Suprapubic skin (tissue), 4 donors: Measurements from ENCODE around the gene MYO7A. TPM values are rescaled to one million over a fixed set of nuclear protein-coding genes. Genes with fewer than 3 reads are reported as not detected.
A peak's percentile ranks its signal among the peaks of the same experiment; 100 is the strongest.

Experiments used
- DNase-seq, 2 donors: peaks; one replicate each; pipeline ENCODE4 v3.0.0-alpha.2; 2019; ENCODE audit warnings: low spot score in 2 of 2
- H3K27ac ChIP-seq: fragments of 200-600 bp; sonication (generic); one replicate; pipeline ENCODE4 v1.5.1; 2019
- H3K27me3 ChIP-seq: fragments of 200-600 bp; sonication (generic); one replicate; pipeline ENCODE4 v1.5.1; 2019
- H3K36me3 ChIP-seq: fragments of 200-600 bp; sonication (generic); one replicate; pipeline ENCODE4 v1.5.1; 2019
- H3K4me1 ChIP-seq: fragments of 200-600 bp; sonication (generic); one replicate; pipeline ENCODE4 v1.5.1; 2019
- H3K4me3 ChIP-seq: fragments of 200-600 bp; sonication (generic); one replicate; pipeline ENCODE4 v1.5.1; 2019; ENCODE audit warnings: mild to moderate bottlenecking
- H3K9me3 ChIP-seq: fragments of 200-600 bp; sonication (generic); one replicate; pipeline ENCODE4 v1.5.1; 2019
- CTCF ChIP-seq, 2 donors: fragments of 200-600 bp in 1 of 2; fragments of 450-650 bp in 1 of 2; sonication (generic) in 1 of 2; IDR thresholded peaks; one replicate each; pipeline ENCODE4 v1.5.1; 2016 to 2019; ENCODE audit warnings: antibody characterized with exemption in 2 of 2, mild to moderate bottlenecking in 1 of 2, moderate library complexity in 1 of 2
- EP300 ChIP-seq: sonication (generic); formaldehyde crosslinking; IDR thresholded peaks from one replicate; pipeline ENCODE4 v1.6.1; 2017; ENCODE audit warnings: antibody characterized with exemption
- POLR2A ChIP-seq, 2 donors: fragments of 450-650 bp; IDR thresholded peaks; one replicate each; pipeline ENCODE4 v1.6.1; 2017; ENCODE audit warnings: antibody characterized with exemption in 2 of 2, mild to moderate bottlenecking in 2 of 2, moderate library complexity in 2 of 2
- POLR2AphosphoS5 ChIP-seq, 3 donors: sonication (generic); formaldehyde crosslinking; IDR thresholded peaks; one replicate each; pipeline ENCODE4 v1.6.1; 2017; ENCODE audit warnings: antibody characterized with exemption in 3 of 3
- WGBS: methylation state at CpG from one replicate; pipeline ENCODE4 v1.1.5; 2018; 5-methylcytosine and 5-hydroxymethylcytosine counted together
- total RNA-seq, 4 donors: library from RNA; depleted of rRNA; stranded (reverse); fragments of >200 nt; gene quantifications; one replicate each; pipeline ENCODE4 v1.1.0, GENCODE V29; 2016

The MYO7A gene
- total RNA-seq, result 1 to 10 TPM in 3 of 4 donors, under 1 TPM in 1; 0.34 to 2.4 (median 2.0) TPM

- no peaks in the 10 kb centered on the region for H3K36me3 ChIP-seq
- peak within 1 kb of the TSS; percentile 42 for H3K4me3 ChIP-seq
- 67% methylated on average over 10 of the region's 20 CpGs for WGBS
- no peak within 1 kb of the TSS for H3K27ac ChIP-seq
- no peak for TF ChIP-seq EP300
- TF ChIP-seq POLR2A (IDR thresholded peaks at IDR 0.05), result no peak
- no peak for TF ChIP-seq POLR2AphosphoS5 (IDR thresholded peaks at IDR 0.05)
- TF ChIP-seq CTCF (IDR thresholded peaks at IDR 0.05), result no peak
- H3K4me1 ChIP-seq, result peaks cover 19% of the 10 kb centered on the region
- H3K27me3 ChIP-seq, result no peaks in the 10 kb centered on the region
- no peaks in the 10 kb centered on the region for H3K9me3 ChIP-seq
- no peak for DNase-seq
Measured at GRCh38 chr11:77127920-77128691, at the start of gene MYO7A. Gene MYO7A (plus strand): TSS chr11:77128246. CDS start chr11:77130635, 2,389 bp downstream.

GRCh38 chr11:77079666-77080065, 48.4 kb upstream of the MYO7A start:
- Histone ChIP-seq H3K36me3 (no peaks in the 10 kb centered on the region), H3K27me3 (no peaks in the 10 kb centered on the region), H3K4me3 (no peak overlapping the region), H3K27ac (no peak overlapping the region), H3K4me1 (peaks cover 16% of the 10 kb centered on the region), H3K9me3 (no peaks in the 10 kb centered on the region)
- DNase-seq, result no peak
- TF ChIP-seq POLR2AphosphoS5 (IDR thresholded peaks at IDR 0.05), result no peak
- TF ChIP-seq EP300, result no peak
- TF ChIP-seq CTCF (IDR thresholded peaks at IDR 0.05), result no peak
- no peak for TF ChIP-seq POLR2A (IDR thresholded peaks at IDR 0.05)
- WGBS, result 73% methylated on average over 2 of the region's 2 CpGs

- Histone ChIP-seq H3K27ac (no peak overlapping the region), H3K4me3 (no peak overlapping the region), H3K9me3 (no peaks in the 10 kb centered on the region), H3K36me3 (no peaks in the 10 kb centered on the region), H3K4me1 (peaks cover 13% of the 10 kb centered on the region), H3K27me3 (no peaks in the 10 kb centered on the region)
- 100% methylated on average over 1 of the region's 2 CpGs for WGBS
- TF ChIP-seq POLR2AphosphoS5 (IDR thresholded peaks at IDR 0.05), result no peak
- no peak for TF ChIP-seq EP300
- DNase-seq, result peak in 1 of 2 donors; percentile 40
Measured at GRCh38 chr11:77080643-77081210, 47.3 kb upstream of the MYO7A start.

GRCh38 chr11:77081381-77081851, 46.6 kb upstream of the MYO7A start:
- WGBS, result 99% methylated on average over 7 of the region's 9 CpGs
- peak in 1 of 2 donors; percentile 59 for DNase-seq

More at GRCh38 chr11:77081381-77081851, 46.6 kb upstream of the MYO7A start:
- TF ChIP-seq EP300 (no peak), POLR2AphosphoS5 (IDR thresholded peaks at IDR 0.05) (no peak), CTCF (IDR thresholded peaks at IDR 0.05) (no peak), POLR2A (IDR thresholded peaks at IDR 0.05) (no peak)
- peaks cover 16% of the 10 kb centered on the region for H3K4me1 ChIP-seq
- H3K27ac ChIP-seq, result no peak overlapping the region
- H3K27me3 ChIP-seq, result no peaks in the 10 kb centered on the region
- no peaks in the 10 kb centered on the region for H3K36me3 ChIP-seq
- no peak overlapping the region for H3K4me3 ChIP-seq
- no peaks in the 10 kb centered on the region for H3K9me3 ChIP-seq
